HepG2 (cell line): ENCODE data around the gene LNX2. TPM values are rescaled to one million over a fixed set of nuclear protein-coding genes. Genes with fewer than 3 reads are reported as not detected.

ENCODE experiments used
- ATAC-seq: fragments of 200-7000 bp; cut with Tn5 transposase; 3 replicates; pipeline ENCODE4 v1.9.1; 2020; ENCODE audit warnings: mild to moderate bottlenecking, moderate library complexity
- BruUV-seq: library from RNA; stranded (reverse); fragments of 400-500 nt; replicated peaks from 2 replicates; lab custom pipeline; 2021; lab: Mats Ljungman, UMichigan
- CTCF ChIA-PET: fragments of 300-600 bp; formaldehyde crosslinking; extraction: SDS; loops from one replicate; lab custom pipeline; 2021; ENCODE audit warnings: low total read pairs, inconsistent platforms, low intra/inter-chr PET ratio; lab: Yijun Ruan, JAX
- POLR2A ChIA-PET: fragments of 350-600 bp; sonication (Branson Sonifier 250); formaldehyde crosslinking; loops from one replicate; lab custom pipeline; 2020; ENCODE audit warnings: antibody characterized with exemption, inconsistent platforms; lab: Yijun Ruan, JAX
- DNase-seq: peaks from one replicate; pipeline ENCODE4 v3.0.0-alpha.2; 2015; ENCODE audit warnings: low spot score
- FAIRE-seq: peaks from 3 replicates; lab custom pipeline; 2011; peaks lifted over from hg19 to GRCh38; lab: Jason Lieb, UNC
- H2AFZ ChIP-seq: one replicate; pipeline ENCODE4 v1.6.1; 2011; ENCODE audit warnings: low read length, inconsistent platforms
- H3K27ac ChIP-seq: fragments of 300-600 bp; 3 replicates; pipeline ENCODE4 v1.8.0; 2011; ENCODE audit warnings: mixed run types, mild to moderate bottlenecking, mixed read lengths, low read length, inconsistent platforms; ENCODE audit not compliant: insufficient read depth; ENCODE audit errors: extremely low read length
- H3K27me3 ChIP-seq, 2 experiments: fragments of 200-600 bp in 1 of 2; 2 replicates in 1 of 2; 3 replicates in 1 of 2; pipeline versions ENCODE4 v1.6.0 to v1.8.0; 2011; ENCODE audit warnings: low read length in 2 of 2, mild to moderate bottlenecking in 2 of 2, moderate library complexity in 2 of 2, inconsistent platforms in 1 of 2; ENCODE audit not compliant: insufficient read depth in 2 of 2, control insufficient read depth in 1 of 2
- H3K36me3 ChIP-seq, 2 experiments: fragments of 200-600 bp in 1 of 2; replicated peaks in 1 of 2; 2 replicates in 1 of 2; 3 replicates in 1 of 2; pipeline versions ENCODE4 v1.5.1 to v1.8.0; 2011; ENCODE audit warnings: low read length in 2 of 2, inconsistent platforms in 1 of 2; ENCODE audit not compliant: insufficient read depth in 2 of 2, control insufficient read depth in 1 of 2
- H3K4me1 ChIP-seq: 2 replicates; pipeline ENCODE4 v1.5.1; 2012; ENCODE audit warnings: low read length, inconsistent platforms; ENCODE audit not compliant: insufficient read depth
- H3K4me2 ChIP-seq: 2 replicates; pipeline ENCODE4 v1.6.0; 2011; ENCODE audit warnings: low read depth, low read length, inconsistent platforms
- H3K4me3 ChIP-seq, 3 experiments: fragments of 200-600 bp in 1 of 3; sonication (generic), shearing (Covaris generic) in 1 of 3; replicated peaks in 1 of 3; 2 replicates each; pipeline ENCODE4 v1.5.1; 2011 to 2016; ENCODE audit warnings: low read length in 3 of 3, inconsistent platforms in 2 of 3, low read depth in 2 of 3, mild to moderate bottlenecking in 2 of 3, control low read depth in 1 of 3, mixed read lengths in 1 of 3; ENCODE audit not compliant: insufficient read depth in 1 of 3
- H3K79me2 ChIP-seq: one replicate; pipeline ENCODE4 v1.6.1; 2011; ENCODE audit warnings: low read length, inconsistent platforms; ENCODE audit not compliant: insufficient read depth
- H3K9ac ChIP-seq: 2 replicates; pipeline ENCODE4 v1.6.0; 2011; ENCODE audit warnings: mild to moderate bottlenecking, low read depth, low read length, inconsistent platforms; ENCODE audit not compliant: insufficient read depth
- H3K9me3 ChIP-seq: 2 replicates; pipeline ENCODE4 v1.5.1; 2012; ENCODE audit warnings: mild to moderate bottlenecking, low read length
- H4K20me1 ChIP-seq: 2 replicates; pipeline ENCODE4 v1.6.0; 2011; ENCODE audit warnings: inconsistent platforms, mild to moderate bottlenecking, low read length, moderate library complexity; ENCODE audit not compliant: insufficient read depth
- HNRNPUL1 ChIP-seq: fragments of 200-400 bp; formaldehyde crosslinking; IDR thresholded peaks from 2 replicates; pipeline ENCODE4 v1.6.1; 2017; ENCODE audit warnings: low read depth, mild to moderate bottlenecking, low read length, moderate library complexity
- MED1 ChIP-seq: sonication (generic); formaldehyde crosslinking; IDR thresholded peaks from 2 replicates; pipeline ENCODE4 v1.4.0; 2020; ENCODE audit warnings: missing genetic modification reagents
- MED8 ChIP-seq: sonication (generic); formaldehyde crosslinking; IDR thresholded peaks from 2 replicates; pipeline ENCODE4 v1.8.1; 2023; ENCODE audit warnings: mild to moderate bottlenecking, missing genetic modification reagents; ENCODE audit not compliant: insufficient replicate concordance
- MEIS1 ChIP-seq: sonication (generic); formaldehyde crosslinking; IDR thresholded peaks from 2 replicates; pipeline ENCODE4 v1.9.0; 2021; ENCODE audit warnings: mild to moderate bottlenecking, missing genetic modification reagents, moderate library complexity, borderline replicate concordance
- TFE3 ChIP-seq: IDR thresholded peaks from 2 replicates; pipeline ENCODE4 v1.6.1; 2016
- ZBTB46 ChIP-seq: sonication (generic); formaldehyde crosslinking; IDR thresholded peaks from 2 replicates; pipeline ENCODE4 v1.4.0; 2020; ENCODE audit warnings: mild to moderate bottlenecking, missing genetic modification reagents, borderline replicate concordance
- ZMYM2 ChIP-seq: sonication (generic); formaldehyde crosslinking; IDR thresholded peaks from 2 replicates; pipeline ENCODE4 v1.8.0; 2022; ENCODE audit warnings: mild to moderate bottlenecking, missing genetic modification reagents
- ZNF670 ChIP-seq: sonication (generic); formaldehyde crosslinking; IDR thresholded peaks from 2 replicates; pipeline ENCODE4 v1.8.0; 2022; ENCODE audit warnings: mild to moderate bottlenecking, missing genetic modification reagents, borderline replicate concordance
- ZNF839 ChIP-seq: sonication (generic); formaldehyde crosslinking; IDR thresholded peaks from 2 replicates; pipeline ENCODE4 v1.4.0; 2020; ENCODE audit warnings: missing genetic modification reagents, mild to moderate bottlenecking, borderline replicate concordance
- WGBS: methylation state at CpG from one replicate; pipeline ENCODE4 v1.1.6; 2017; ENCODE audit warnings: low lambda C conversion rate; 5-methylcytosine and 5-hydroxymethylcytosine counted together
- in situ Hi-C: cut with HindIII; loops from 2 replicates; pipeline ENCODE4 v1.10.0; 2017; ENCODE audit warnings: low pct_unique_long_range_greater_than_20kb; ENCODE audit not compliant: extremely low pct_ligation_motif_present
- intact Hi-C: fragments of 100-400 bp; cut with micrococcal nuclease; formaldehyde crosslinking; loops from one replicate; pipeline ENCODE4 v1.10.0; 2022; ENCODE audit not compliant: unreplicated experiment
- polyA plus RNA-seq, 8 experiments: library from polyadenylated mRNA; depleted of rRNA in 3 of 8; stranded (reverse) in 7 of 8; unstranded in 1 of 8; fragments of >200 nt; fragmentation: Illumina TruSeq in 4 of 8; extraction: Trizol in 4 of 8; gene quantifications; 2 replicates each; pipeline versions ENCODE4 v1.2.1 to v1.2.3, GENCODE V29; 2011 to 2016; ENCODE audit warnings: low read depth in 4 of 8, missing spikeins in 1 of 8, mixed read lengths in 1 of 8; ENCODE audit not compliant: insufficient read depth in 1 of 8
- total RNA-seq, 5 experiments: library from RNA; depleted of rRNA; stranded (reverse); fragments of >200 nt; fragmentation: Illumina TruSeq; extraction: Trizol; gene quantifications; 2 replicates each; pipeline ENCODE4 v1.2.3, GENCODE V29; 2016; ENCODE audit warnings: low read depth in 1 of 5

LNX2 gene
- total and polyA plus RNA-seq, 2 of the 13 experiments (the other 11 are each of a cell fraction or from before 2014, with no cell fraction given) = 9.2 to 9.7 TPM

DNA sequence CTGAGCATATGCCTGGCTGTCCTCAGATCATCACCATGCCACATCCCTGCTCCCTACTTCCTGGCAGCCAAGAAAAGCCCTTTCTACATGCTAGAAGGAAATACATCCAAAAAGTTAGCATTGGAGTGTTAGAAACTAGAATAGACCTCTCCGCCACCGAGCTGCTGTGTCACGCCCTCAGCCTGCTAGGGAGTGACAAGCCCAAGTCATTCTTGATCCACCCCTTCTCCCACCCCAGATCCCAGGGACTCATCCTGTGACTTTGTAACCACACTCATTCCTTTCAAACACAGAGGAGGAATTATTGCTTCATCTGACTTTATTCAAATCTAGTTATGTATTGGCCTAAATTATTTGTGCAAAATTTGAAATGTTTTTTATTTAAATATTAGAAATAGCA, 46.6 kb upstream of the LNX2 start:
- H4K20me1 ChIP-seq = no peaks in the 10 kb centered on the region
- H3K4me1 ChIP-seq = peaks cover 8% of the 10 kb centered on the region
- no peak for FAIRE-seq
- CTCF ChIA-PET = no interaction called here
- H3K4me3 ChIP-seq = no peak overlapping the region
- TF ChIP-seq TFE3 (CRISPR knock-in tag) (no peak), MEIS1 (CRISPR knock-in tag) (no peak), ZNF839 (no peak), MED8 (CRISPR knock-in tag) (no peak), ZBTB46 (CRISPR knock-in tag) (no peak), ZMYM2 (no peak), HNRNPUL1 (no peak), MED1 (CRISPR knock-in tag) (no peak), ZNF670 (CRISPR knock-in tag) (no peak)
- TF ChIP-seq, all 625 proteins: peak for 0
- no peaks in the 10 kb centered on the region for H3K27me3 ChIP-seq
- no peak overlapping the region for H2AFZ ChIP-seq
- peaks cover 4 to 12% of the 10 kb centered on the region in 2 experiments; a peak in 3 of 5 replicates for H3K36me3 ChIP-seq
- WGBS = 94% methylated on average over 3 of the region's 3 CpGs
- no peak overlapping the region for H3K27ac ChIP-seq
- in situ Hi-C loops = no loop called here
- intact Hi-C loops = no loop called here
- ATAC-seq (no peak), DNase-seq (no peak)
- BruUV-seq = no TSS peak
- no peak overlapping the region for H3K4me2 ChIP-seq
- no peaks in the 10 kb centered on the region for H3K79me2 ChIP-seq
- no peak overlapping the region for H3K9ac ChIP-seq
- no peaks in the 10 kb centered on the region for H3K9me3 ChIP-seq
- POLR2A ChIA-PET = no interaction called here
